MCF 10A (cell line): ENCODE results near the gene SUGCT. TPM values are rescaled to one million over a fixed set of nuclear protein-coding genes. Genes with fewer than 3 reads are reported as not detected.

Experiments
- BruUV-seq: library from RNA; stranded (reverse); fragments of 400-500 nt; replicated peaks from 2 replicates; lab custom pipeline; 2021; lab: Mats Ljungman, UMichigan
- CTCF ChIA-PET: fragments of 300-600 bp; sonication (Branson Sonifier 250); formaldehyde crosslinking; extraction: SDS; loops from one replicate; lab custom pipeline; 2021; ENCODE audit warnings: antibody characterized with exemption, inconsistent platforms; lab: Yijun Ruan, JAX
- POLR2A ChIA-PET: fragments of 300-600, 350-650 bp; sonication (Branson Sonifier 250); formaldehyde crosslinking; extraction: SDS; loops from one replicate; lab custom pipeline; 2020; ENCODE audit warnings: antibody characterized with exemption, inconsistent platforms; lab: Yijun Ruan, JAX
- DNase-seq: peaks from one replicate; pipeline ENCODE4 v3.0.0-alpha.2; 2018; ENCODE audit not compliant: unreplicated experiment
- H3K27ac Mint-ChIP-seq: one replicate; pipeline ENCODE4 v1.8.0; 2022; ENCODE audit warnings: mild to moderate bottlenecking, low read depth, mixed read lengths; ENCODE audit not compliant: unreplicated experiment
- H3K27me3 Mint-ChIP-seq: one replicate; pipeline ENCODE4 v1.8.0; 2022; ENCODE audit warnings: mixed read lengths; ENCODE audit not compliant: insufficient read depth, unreplicated experiment
- H3K36me3 Mint-ChIP-seq: one replicate; pipeline ENCODE4 v1.8.0; 2022; ENCODE audit warnings: mild to moderate bottlenecking, moderate library complexity, mixed read lengths; ENCODE audit not compliant: insufficient read depth, unreplicated experiment
- H3K4me1 Mint-ChIP-seq: one replicate; pipeline ENCODE4 v1.8.0; 2022; ENCODE audit warnings: mixed read lengths; ENCODE audit not compliant: insufficient read depth, unreplicated experiment
- H3K4me3 Mint-ChIP-seq: one replicate; pipeline ENCODE4 v1.8.0; 2022; ENCODE audit warnings: mild to moderate bottlenecking, moderate library complexity, mixed read lengths; ENCODE audit not compliant: unreplicated experiment
- H3K9me3 Mint-ChIP-seq: one replicate; pipeline ENCODE4 v1.8.0; 2022; ENCODE audit warnings: mixed read lengths; ENCODE audit not compliant: unreplicated experiment
- intact Hi-C: fragments of 100-400 bp; cut with micrococcal nuclease; formaldehyde crosslinking; loops from 2 replicates; pipeline ENCODE4 v1.14.1; 2022
- total RNA-seq: library from RNA; stranded (reverse); gene quantifications from 2 replicates; pipeline ENCODE4 v1.2.3, GENCODE V29; 2022
- TF ChIP-seq, protein P1 (sequence below): fragments of 200-600 bp; IDR thresholded peaks from one replicate; pipeline ENCODE4 v1.8.0; 2022; ENCODE audit warnings: antibody characterized with exemption, mild to moderate bottlenecking; ENCODE audit not compliant: unreplicated experiment

Gene SUGCT
- total RNA-seq, 1 experiment from 2014 or later: 25.4 TPM

DNA sequence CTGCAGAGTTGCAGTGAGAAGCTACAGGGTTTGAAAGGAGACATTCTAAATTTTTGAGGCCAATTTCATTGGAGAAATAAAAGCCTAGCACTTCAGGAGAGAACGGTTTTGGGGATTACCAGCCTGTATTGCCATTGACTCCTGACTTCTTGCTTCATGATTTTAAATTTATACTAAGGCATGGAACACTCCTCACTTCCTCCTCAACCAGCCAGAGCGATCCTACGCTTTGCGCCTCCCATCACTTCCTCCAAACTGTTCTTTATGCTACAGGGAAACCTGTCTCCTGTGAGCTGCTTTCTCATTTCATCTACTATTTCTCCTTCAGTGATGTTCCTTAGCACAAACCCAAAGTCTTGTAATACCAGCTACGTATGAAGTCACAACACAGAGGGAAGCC is 495.1 kb downstream of the SUGCT start:
- no peak for DNase-seq
- intact Hi-C loops: no loop called here
- TF ChIP-seq, protein P1, sequence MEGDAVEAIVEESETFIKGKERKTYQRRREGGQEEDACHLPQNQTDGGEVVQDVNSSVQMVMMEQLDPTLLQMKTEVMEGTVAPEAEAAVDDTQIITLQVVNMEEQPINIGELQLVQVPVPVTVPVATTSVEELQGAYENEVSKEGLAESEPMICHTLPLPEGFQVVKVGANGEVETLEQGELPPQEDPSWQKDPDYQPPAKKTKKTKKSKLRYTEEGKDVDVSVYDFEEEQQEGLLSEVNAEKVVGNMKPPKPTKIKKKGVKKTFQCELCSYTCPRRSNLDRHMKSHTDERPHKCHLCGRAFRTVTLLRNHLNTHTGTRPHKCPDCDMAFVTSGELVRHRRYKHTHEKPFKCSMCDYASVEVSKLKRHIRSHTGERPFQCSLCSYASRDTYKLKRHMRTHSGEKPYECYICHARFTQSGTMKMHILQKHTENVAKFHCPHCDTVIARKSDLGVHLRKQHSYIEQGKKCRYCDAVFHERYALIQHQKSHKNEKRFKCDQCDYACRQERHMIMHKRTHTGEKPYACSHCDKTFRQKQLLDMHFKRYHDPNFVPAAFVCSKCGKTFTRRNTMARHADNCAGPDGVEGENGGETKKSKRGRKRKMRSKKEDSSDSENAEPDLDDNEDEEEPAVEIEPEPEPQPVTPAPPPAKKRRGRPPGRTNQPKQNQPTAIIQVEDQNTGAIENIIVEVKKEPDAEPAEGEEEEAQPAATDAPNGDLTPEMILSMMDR: no peak
- H3K9me3 Mint-ChIP-seq: no peaks in the 10 kb centered on the region
- no peak overlapping the region for H3K4me3 Mint-ChIP-seq
- no peaks in the 10 kb centered on the region for H3K4me1 Mint-ChIP-seq
- BruUV-seq: no TSS peak
- no peak overlapping the region for H3K27ac Mint-ChIP-seq
- POLR2A ChIA-PET: no interaction called here
- CTCF ChIA-PET: no interaction called here
- H3K27me3 Mint-ChIP-seq: no peaks in the 10 kb centered on the region
- H3K36me3 Mint-ChIP-seq: no peaks in the 10 kb centered on the region

DNA sequence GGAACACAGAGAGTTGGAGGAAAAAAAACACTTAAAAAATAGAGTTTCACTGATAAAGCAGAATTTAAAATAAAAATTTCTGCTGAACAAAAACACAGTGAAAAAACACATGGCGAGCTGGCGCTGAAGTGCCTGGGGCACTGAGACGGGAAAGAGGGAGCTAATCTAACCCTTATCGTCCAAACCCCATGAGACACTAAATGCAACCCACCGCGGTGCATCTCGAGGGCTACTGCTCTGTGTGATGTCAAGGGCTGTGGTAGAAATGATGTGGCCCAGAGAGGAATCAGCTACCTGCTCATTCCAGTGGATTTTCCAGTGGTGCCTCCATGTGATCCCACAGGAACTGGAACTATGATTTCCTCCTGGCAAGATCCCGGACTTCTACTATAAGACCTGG is 499.3 kb downstream of the SUGCT start:
- no peak overlapping the region for H3K4me3 Mint-ChIP-seq
- BruUV-seq: no TSS peak
- intact Hi-C loops: no loop called here
- H3K36me3 Mint-ChIP-seq: no peaks in the 10 kb centered on the region
- H3K9me3 Mint-ChIP-seq: no peaks in the 10 kb centered on the region
- H3K27ac Mint-ChIP-seq: no peak overlapping the region
- H3K27me3 Mint-ChIP-seq: no peaks in the 10 kb centered on the region
- no peak for DNase-seq
- ChIA-PET CTCF (no interaction called here), POLR2A (no interaction called here)
- TF ChIP-seq, protein P1: no peak
- no peaks in the 10 kb centered on the region for H3K4me1 Mint-ChIP-seq

DNA sequence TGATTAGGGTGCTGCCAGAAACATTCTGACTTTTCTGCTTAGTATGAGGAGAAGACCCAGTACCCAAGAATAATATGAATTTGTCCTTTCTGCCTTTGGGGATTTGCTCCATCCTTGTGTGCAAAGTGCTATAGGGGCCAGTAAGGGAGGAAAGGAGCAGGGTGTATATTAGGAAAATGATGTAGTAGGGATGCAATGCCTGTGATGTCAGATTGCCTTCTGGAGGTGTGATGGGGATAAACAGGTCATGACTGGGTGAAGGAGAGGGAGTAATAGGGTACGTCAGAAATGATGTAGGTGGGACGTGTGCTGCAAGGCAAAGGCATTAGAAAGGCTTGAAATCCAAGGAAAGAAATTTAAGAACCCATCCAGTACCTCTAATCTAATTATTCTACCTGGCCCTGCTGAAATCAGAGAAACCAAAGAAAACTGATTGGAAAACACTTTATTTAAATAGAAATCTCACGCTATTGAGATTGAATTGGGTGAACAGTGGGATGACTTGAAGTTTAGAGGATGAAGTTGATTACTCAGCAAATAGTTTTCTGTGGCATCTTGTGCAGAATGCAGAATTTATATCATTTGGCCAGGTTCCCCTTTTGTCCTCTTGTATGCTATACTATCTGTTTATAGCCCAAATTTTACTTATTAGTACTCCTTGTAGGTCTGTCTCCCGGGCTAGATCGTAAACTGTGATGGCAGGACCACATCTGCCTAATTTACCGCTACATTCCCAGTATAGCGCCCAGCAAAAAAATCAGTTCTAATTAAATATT is 503.9 kb downstream of the SUGCT start:
- H3K4me1 Mint-ChIP-seq: no peaks in the 10 kb centered on the region
- intact Hi-C loops: no loop called here
- ChIA-PET CTCF (no interaction called here), POLR2A (no interaction called here)
- no peak overlapping the region for H3K4me3 Mint-ChIP-seq
- BruUV-seq: no TSS peak
- no peak for DNase-seq
- H3K36me3 Mint-ChIP-seq: no peaks in the 10 kb centered on the region
- no peak overlapping the region for H3K27ac Mint-ChIP-seq
- no peaks in the 10 kb centered on the region for H3K9me3 Mint-ChIP-seq
- no peaks in the 10 kb centered on the region for H3K27me3 Mint-ChIP-seq
- TF ChIP-seq, protein P1: no peak

DNA sequence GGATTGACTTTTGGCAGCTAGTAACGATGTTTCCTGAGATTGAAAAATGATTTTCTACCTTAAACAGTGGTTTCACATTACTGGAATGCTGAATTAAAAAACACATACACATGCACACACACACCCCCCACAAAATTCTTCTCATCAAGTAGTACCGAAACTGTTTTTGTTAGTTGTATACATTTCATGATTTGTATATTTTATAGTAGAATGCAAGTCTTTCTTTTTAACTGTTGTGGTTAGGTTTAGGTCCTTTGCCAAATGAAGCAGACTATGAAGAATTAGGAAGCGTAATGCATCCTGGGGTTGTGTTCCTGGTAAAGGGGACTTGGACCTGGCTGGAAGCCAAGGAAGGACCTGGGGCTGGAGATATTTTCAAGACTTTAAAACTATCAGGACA is 505.8 kb downstream of the SUGCT start:
- ChIA-PET CTCF (no interaction called here), POLR2A (no interaction called here)
- H3K4me3 Mint-ChIP-seq: no peak overlapping the region
- H3K9me3 Mint-ChIP-seq: no peaks in the 10 kb centered on the region
- H3K27me3 Mint-ChIP-seq: no peaks in the 10 kb centered on the region
- H3K27ac Mint-ChIP-seq: no peak overlapping the region
- no TSS peak for BruUV-seq
- TF ChIP-seq, protein P1: no peak
- intact Hi-C loops: no loop called here
- H3K36me3 Mint-ChIP-seq: no peaks in the 10 kb centered on the region
- DNase-seq: no peak
- no peaks in the 10 kb centered on the region for H3K4me1 Mint-ChIP-seq
